Esophagus squamous epithelium (tissue), 4 donors: ENCODE measurements around the gene TRIM40.

ENCODE experiments used
- CTCF ChIP-seq, 6 experiments: fragments of 450-650 bp in 4 of 6; fragments of 200-600 bp in 2 of 6; sonication (generic) in 2 of 6; IDR thresholded peaks; one replicate each; pipeline ENCODE4 v1.5.1; 2016 to 2019; ENCODE audit warnings: antibody characterized with exemption in 6 of 6, mild to moderate bottlenecking in 4 of 6, moderate library complexity in 4 of 6
- POLR2A ChIP-seq, 4 donors: fragments of 450-650 bp; IDR thresholded peaks; one replicate each; pipeline ENCODE4 v1.6.1; 2017; ENCODE audit warnings: antibody characterized with exemption in 4 of 4, mild to moderate bottlenecking in 4 of 4, moderate library complexity in 3 of 4

GRCh38 chr6:30185846-30186484, 50.0 kb downstream of the TRIM40 start:
- no peak for TF ChIP-seq POLR2A (IDR thresholded peaks at IDR 0.05)
- no peak for TF ChIP-seq CTCF (IDR thresholded peaks at IDR 0.05)
